PC-3 (cell line): ENCODE data around the gene SRP68.

Source experiments
- EZH2 ChIP-seq: fragments of 300-600 bp; sonication (generic); IDR thresholded peaks from one replicate; pipeline ENCODE4 v1.6.1; 2017; ENCODE audit warnings: antibody characterized with exemption, mild to moderate bottlenecking, low read length; ENCODE audit not compliant: unreplicated experiment
- EZH2phosphoT487 ChIP-seq: fragments of 300-600 bp; sonication (generic); IDR thresholded peaks from 2 replicates; pipeline ENCODE4 v1.6.1; 2018; ENCODE audit warnings: mild to moderate bottlenecking, antibody characterized with exemption, low read length, borderline replicate concordance
- TF ChIP-seq, protein P1 (sequence below): fragments of 300-600 bp; sonication (generic); conservative IDR thresholded peaks from 2 replicates; pipeline ENCODE4 v1.5.1; 2017; ENCODE audit warnings: antibody characterized with exemption, low read depth, mild to moderate bottlenecking, low read length

DNA sequence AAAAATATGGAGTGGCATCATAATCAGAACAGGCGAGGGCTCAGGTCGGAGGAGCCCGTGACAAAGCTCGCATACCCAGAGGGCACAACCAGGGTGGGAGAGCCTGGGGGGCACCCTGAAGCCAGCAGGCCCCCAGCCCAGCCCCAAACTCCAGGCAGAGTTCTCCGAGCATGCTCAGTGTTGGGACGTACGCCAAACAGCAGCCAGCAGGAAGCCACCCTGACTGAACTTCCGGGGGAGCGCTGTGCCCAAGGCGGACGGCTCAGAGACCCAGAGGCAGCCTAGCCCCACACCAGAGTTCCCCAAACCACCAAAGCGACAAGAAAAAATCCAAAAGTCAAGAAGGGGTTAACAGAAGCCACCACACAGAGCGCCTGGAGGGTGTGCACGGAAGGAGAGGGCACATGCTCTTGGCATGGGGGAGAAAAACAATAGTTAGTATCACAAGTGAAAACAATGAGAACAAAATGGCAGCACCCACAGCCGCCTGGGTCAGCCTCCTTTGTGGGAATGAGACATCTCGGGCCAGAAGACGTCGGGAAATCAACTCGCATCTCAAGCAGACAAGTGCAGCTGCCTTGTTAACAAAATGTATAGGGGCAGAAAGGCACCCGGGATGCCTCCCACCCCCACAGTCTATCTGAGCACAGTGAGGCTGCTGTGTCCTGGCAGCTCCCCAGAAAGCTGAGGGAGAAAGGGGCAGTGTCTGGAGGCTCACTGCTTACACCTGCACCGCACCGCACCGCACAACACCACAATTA lies 19.4 kb upstream of the SRP68 start:
- TF ChIP-seq, protein P1, sequence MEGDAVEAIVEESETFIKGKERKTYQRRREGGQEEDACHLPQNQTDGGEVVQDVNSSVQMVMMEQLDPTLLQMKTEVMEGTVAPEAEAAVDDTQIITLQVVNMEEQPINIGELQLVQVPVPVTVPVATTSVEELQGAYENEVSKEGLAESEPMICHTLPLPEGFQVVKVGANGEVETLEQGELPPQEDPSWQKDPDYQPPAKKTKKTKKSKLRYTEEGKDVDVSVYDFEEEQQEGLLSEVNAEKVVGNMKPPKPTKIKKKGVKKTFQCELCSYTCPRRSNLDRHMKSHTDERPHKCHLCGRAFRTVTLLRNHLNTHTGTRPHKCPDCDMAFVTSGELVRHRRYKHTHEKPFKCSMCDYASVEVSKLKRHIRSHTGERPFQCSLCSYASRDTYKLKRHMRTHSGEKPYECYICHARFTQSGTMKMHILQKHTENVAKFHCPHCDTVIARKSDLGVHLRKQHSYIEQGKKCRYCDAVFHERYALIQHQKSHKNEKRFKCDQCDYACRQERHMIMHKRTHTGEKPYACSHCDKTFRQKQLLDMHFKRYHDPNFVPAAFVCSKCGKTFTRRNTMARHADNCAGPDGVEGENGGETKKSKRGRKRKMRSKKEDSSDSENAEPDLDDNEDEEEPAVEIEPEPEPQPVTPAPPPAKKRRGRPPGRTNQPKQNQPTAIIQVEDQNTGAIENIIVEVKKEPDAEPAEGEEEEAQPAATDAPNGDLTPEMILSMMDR = no peak
- TF ChIP-seq EZH2 (no peak), EZH2phosphoT487 (no peak)
